HG03460 (cell line): Measurements from ENCODE around the gene PRRC2A.

Experiments
- ATAC-seq: cut with Tn5 transposase; IDR thresholded peaks from one replicate; pipeline ENCODE4 v1.9.1; 2021; ENCODE audit not compliant: unreplicated experiment

Gene PRRC2A

GRCh38 chr6:31620586-31621319 lies at the start of gene PRRC2A:
PRRC2A (plus strand) TSS chr6:31620715; CDS start chr6:31622790, 2,075 bp downstream.
- ATAC-seq: peak; percentile 42

GRCh38 chr6:31572041-31572911 lies 48.2 kb upstream of the PRRC2A start, which contains the start of gene LTA:
LTA (plus strand) TSS chr6:31572289; CDS start chr6:31572743, 454 bp downstream.
- ATAC-seq: peak; percentile 38

GRCh38 chr6:31573239-31574105 lies 47.0 kb upstream of the PRRC2A start:
- ATAC-seq: no peak

- ATAC-seq: no peak
These were observed 46.1 kb upstream of the PRRC2A start for GRCh38 chr6:31574106-31575061.

GRCh38 chr6:31575335-31575901 lies 45.1 kb upstream of the PRRC2A start, which contains the start of gene TNF:
TNF (plus strand) TSS chr6:31575565; CDS start chr6:31575742, 177 bp downstream.
- no peak for ATAC-seq

- ATAC-seq: no peak
These were observed 44.4 kb upstream of the PRRC2A start for GRCh38 chr6:31575952-31576685.

- ATAC-seq: no peak
These were observed 43.5 kb upstream of the PRRC2A start for GRCh38 chr6:31576897-31577578.

GRCh38 chr6:31577579-31577966 lies 42.9 kb upstream of the PRRC2A start:
- no peak for ATAC-seq

GRCh38 chr6:31578184-31579118 lies 42.1 kb upstream of the PRRC2A start:
- no peak for ATAC-seq

GRCh38 chr6:31579119-31579505 lies 41.4 kb upstream of the PRRC2A start:
- ATAC-seq: no peak

GRCh38 chr6:31579546-31580437 lies 40.7 kb upstream of the PRRC2A start:
- ATAC-seq: no peak

- no peak for ATAC-seq
These were observed 40.1 kb upstream of the PRRC2A start for GRCh38 chr6:31580438-31580740.

GRCh38 chr6:31580807-31581433 lies 39.6 kb upstream of the PRRC2A start:
- peak; percentile 45 for ATAC-seq

- ATAC-seq: no peak
These were observed 38.9 kb upstream of the PRRC2A start for GRCh38 chr6:31581434-31582229.

GRCh38 chr6:31582230-31582643 lies 38.3 kb upstream of the PRRC2A start, which contains the start of gene LTB:
LTB (minus strand) TSS chr6:31582424; CDS start chr6:31582417, 7 bp downstream.
- ATAC-seq: no peak
